IMR-90 (cell line): Measurements from ENCODE around the gene PLIN4. TPM values are rescaled to one million over a fixed set of nuclear protein-coding genes. Genes with fewer than 3 reads are reported as not detected.

ENCODE experiments used
- ATAC-seq: fragments of 200-7000 bp; cut with Tn5 transposase; 2 replicates; pipeline ENCODE4 v1.9.1; 2020; ENCODE audit warnings: low read depth, mild to moderate bottlenecking, moderate library complexity
- BruUV-seq: library from RNA; stranded (reverse); fragments of 400-500 nt; replicated peaks from 2 replicates; lab custom pipeline; 2021; lab: Mats Ljungman, UMichigan
- CTCF ChIA-PET: fragments of 300-600 bp; formaldehyde crosslinking; extraction: SDS; loops from one replicate; lab custom pipeline; 2021; ENCODE audit warnings: antibody characterized with exemption; lab: Yijun Ruan, JAX
- POLR2A ChIA-PET: fragments of 300-600 bp; sonication (Branson Sonifier 250); formaldehyde crosslinking; loops from one replicate; lab custom pipeline; 2022; ENCODE audit warnings: antibody characterized with exemption; ENCODE audit not compliant: unreplicated experiment; lab: Charles Lee
- DNase-seq: peaks from one replicate; pipeline ENCODE4 v3.0.0; 2013
- H2AFZ ChIP-seq: replicated peaks from 2 replicates; pipeline ENCODE3; 2013; ENCODE audit warnings: low read length, mild to moderate bottlenecking; ENCODE audit not compliant: poor library complexity
- H2AK5ac ChIP-seq: 2 replicates; pipeline ENCODE4 v1.6.1; 2013; ENCODE audit warnings: low read depth, low read length, inconsistent platforms
- H2AK9ac ChIP-seq: replicated peaks from 2 replicates; pipeline ENCODE3; 2013; ENCODE audit warnings: mild to moderate bottlenecking, low read depth, low read length, moderate library complexity; ENCODE audit not compliant: poor library complexity
- H2BK120ac ChIP-seq: 2 replicates; pipeline ENCODE4 v1.6.1; 2013; ENCODE audit warnings: low read depth, low read length, inconsistent platforms
- H2BK15ac ChIP-seq: 3 replicates; pipeline ENCODE4 v1.6.1; 2013; ENCODE audit warnings: low read depth, low read length, inconsistent platforms
- H2BK20ac ChIP-seq: 2 replicates; pipeline ENCODE4 v1.6.1; 2013; ENCODE audit warnings: low read depth, mild to moderate bottlenecking, inconsistent platforms, low read length, moderate library complexity
- H2BK5ac ChIP-seq: 2 replicates; pipeline ENCODE4 v1.6.1; 2013; ENCODE audit warnings: mild to moderate bottlenecking, low read depth, low read length, inconsistent platforms; ENCODE audit not compliant: poor library complexity, severe bottlenecking
- H3K14ac ChIP-seq: replicated peaks from 2 replicates; pipeline ENCODE4 v1.6.1; 2013; ENCODE audit warnings: low read depth, low read length, inconsistent platforms
- H3K18ac ChIP-seq: 2 replicates; pipeline ENCODE4 v1.6.1; 2013; ENCODE audit warnings: low read depth, low read length, control low read depth
- H3K23ac ChIP-seq: 2 replicates; pipeline ENCODE4 v1.6.1; 2013; ENCODE audit warnings: low read depth, low read length, inconsistent platforms
- H3K27ac ChIP-seq: 2 replicates; pipeline ENCODE4 v1.5.1; 2013; ENCODE audit warnings: mild to moderate bottlenecking, control low read depth, low read length; ENCODE audit not compliant: insufficient read depth
- H3K27me3 ChIP-seq: 2 replicates; pipeline ENCODE4 v1.6.1; 2013; ENCODE audit warnings: low read length; ENCODE audit not compliant: control insufficient read depth, insufficient read depth
- H3K36me3 ChIP-seq: 2 replicates; pipeline ENCODE4 v1.6.1; 2013; ENCODE audit warnings: low read length, mixed read lengths; ENCODE audit not compliant: control insufficient read depth, insufficient read depth
- H3K4ac ChIP-seq: 2 replicates; pipeline ENCODE4 v1.6.1; 2013; ENCODE audit warnings: low read depth, low read length, inconsistent platforms
- H3K4me1 ChIP-seq: 2 replicates; pipeline ENCODE4 v1.6.1; 2013; ENCODE audit warnings: low read length, mixed read lengths; ENCODE audit not compliant: control insufficient read depth, insufficient read depth
- H3K4me2 ChIP-seq: 2 replicates; pipeline ENCODE4 v1.6.1; 2013; ENCODE audit warnings: low read depth, mild to moderate bottlenecking, control low read depth, low read length, moderate library complexity
- H3K4me3 ChIP-seq: 2 replicates; pipeline ENCODE4 v1.5.1; 2013; ENCODE audit warnings: low read depth, mild to moderate bottlenecking, control low read depth, low read length, moderate library complexity; ENCODE audit not compliant: insufficient read depth
- H3K56ac ChIP-seq: 2 replicates; pipeline ENCODE4 v1.6.1; 2013; ENCODE audit warnings: low read length, inconsistent platforms; ENCODE audit not compliant: insufficient read depth; ENCODE audit errors: extremely low read depth
- H3K79me1 ChIP-seq, 2 experiments: 2 replicates each; pipeline ENCODE4 v1.6.1; 2013; ENCODE audit warnings: low read length in 2 of 2, inconsistent platforms in 1 of 2, low read depth in 1 of 2
- H3K9ac ChIP-seq: 2 replicates; pipeline ENCODE4 v1.6.1; 2013; ENCODE audit warnings: low read depth, low read length, control low read depth
- H3K9me1 ChIP-seq: 2 replicates; pipeline ENCODE4 v1.6.1; 2013; ENCODE audit warnings: low read length, inconsistent platforms; ENCODE audit not compliant: insufficient read depth
- H3K9me3 ChIP-seq: 2 replicates; pipeline ENCODE4 v1.6.1; 2013; ENCODE audit warnings: low read length; ENCODE audit not compliant: control insufficient read depth, insufficient read depth
- H4K20me1 ChIP-seq: 2 replicates; pipeline ENCODE4 v1.6.1; 2013; ENCODE audit warnings: low read length, inconsistent platforms; ENCODE audit not compliant: insufficient read depth
- H4K5ac ChIP-seq: 2 replicates; pipeline ENCODE4 v1.6.1; 2013; ENCODE audit warnings: mild to moderate bottlenecking, low read depth, low read length, control low read depth
- H4K8ac ChIP-seq, 2 experiments: 2 replicates each; pipeline ENCODE4 v1.6.1; 2013; ENCODE audit warnings: low read depth in 2 of 2, low read length in 2 of 2, control low read depth in 1 of 2, inconsistent platforms in 1 of 2
- H4K91ac ChIP-seq: 2 replicates; pipeline ENCODE4 v1.6.1; 2013; ENCODE audit warnings: low read depth, low read length, inconsistent platforms; ENCODE audit not compliant: insufficient read depth
- BHLHE40 ChIP-seq: fragments of 150-350 bp; IDR thresholded peaks from 2 replicates; pipeline ENCODE4 v1.6.1; 2016; ENCODE audit warnings: mild to moderate bottlenecking, low read depth, low read length
- CEBPB ChIP-seq: IDR thresholded peaks from 2 replicates; pipeline ENCODE4 v1.6.1; 2012; ENCODE audit warnings: low read depth, low read length, improper control_type of control experiment
- FOS ChIP-seq: fragments of 150-350 bp; IDR thresholded peaks from 2 replicates; pipeline ENCODE4 v1.6.1; 2016; ENCODE audit warnings: low read depth, low read length
- NFE2L2 ChIP-seq: fragments of 150-350 bp; IDR thresholded peaks from 2 replicates; pipeline ENCODE4 v1.6.1; 2016; ENCODE audit warnings: low read depth, mild to moderate bottlenecking, low read length
- USF2 ChIP-seq: fragments of 150-350 bp; IDR thresholded peaks from 2 replicates; pipeline ENCODE4 v1.6.1; 2017; ENCODE audit warnings: mild to moderate bottlenecking, antibody characterized with exemption, low read length, low read depth
- WGBS, 2 experiments: methylation state at CpG; one replicate each; pipeline versions ENCODE4 v1.1.5 to v1.1.7; 2013; ENCODE audit warnings: missing lambda C conversion rate in 2 of 2; ENCODE audit not compliant: insufficient read length in 1 of 2; ENCODE audit errors: extremely low coverage in 2 of 2; 5-methylcytosine and 5-hydroxymethylcytosine counted together
- dilution Hi-C: fragments of 300-500 bp; cut with HindIII; formaldehyde crosslinking; loops from one replicate; pipeline ENCODE4 v1.14.3; 2018; ENCODE audit warnings: low sequenced_read_pairs; ENCODE audit not compliant: unreplicated experiment
- in situ Hi-C: fragments of 300-500 bp; cut with MboI; formaldehyde crosslinking; loops from 3 replicates; pipeline ENCODE4 v1.14.3; 2019; ENCODE audit warnings: low sequenced_read_pairs, inconsistent platforms, mixed read lengths
- intact Hi-C: fragments of 100-400 bp; cut with micrococcal nuclease; formaldehyde crosslinking; loops from 2 replicates; pipeline ENCODE4 v1.10.0; 2022
- polyA plus RNA-seq, 3 experiments: library from polyadenylated mRNA; depleted of rRNA; stranded (reverse); fragments of >200 nt; gene quantifications; 2 replicates each; pipeline ENCODE4 v1.2.3, GENCODE V29; 2012; ENCODE audit warnings: low replicate concordance in 1 of 3
- total RNA-seq: library from RNA; depleted of rRNA; stranded (reverse); fragments of >200 nt; gene quantifications from 2 replicates; pipeline ENCODE4 v1.2.3, GENCODE V29; 2012

Gene PLIN4
- total and polyA plus RNA-seq, 2 of the 4 experiments (the other 2 are of a cell fraction): under 0.01 to 0.09 TPM

- DNase-seq (peak; percentile 26), ATAC-seq (peak; percentile 91)
- Histone ChIP-seq H4K8ac (no peak within 1 kb of the TSS), H3K9me3 (peaks cover 3% of the 10 kb centered on the region; the same call in 1 of the 2 replicates), H4K5ac (no peak within 1 kb of the TSS), H3K27ac (no peak within 1 kb of the TSS), H2AFZ (peak within 1 kb of the TSS; percentile 72), H2AK5ac (no peak within 1 kb of the TSS; the same call in 1 of the 2 replicates), H2BK5ac (no peak within 1 kb of the TSS), H3K79me1 (no peaks in the 10 kb centered on the region), H2BK120ac (no peak within 1 kb of the TSS), H3K4me3 (no peak within 1 kb of the TSS), H3K18ac (no peak within 1 kb of the TSS), H3K4me2 (peak within 1 kb of the TSS; percentile 59), H2AK9ac (no peak within 1 kb of the TSS), H3K36me3 (no peaks in the 10 kb centered on the region), H2BK20ac (no peak within 1 kb of the TSS), H3K4me1 (no peaks in the 10 kb centered on the region; the same call in 1 of the 2 replicates), H3K56ac (no peak within 1 kb of the TSS), H4K20me1 (no peaks in the 10 kb centered on the region; the same call in 1 of the 2 replicates), H3K23ac (no peak within 1 kb of the TSS), H4K91ac (no peak within 1 kb of the TSS), H3K9me1 (no peaks in the 10 kb centered on the region), H3K9ac (no peak within 1 kb of the TSS), H3K14ac (no peak within 1 kb of the TSS), H2BK15ac (no peak within 1 kb of the TSS), H3K27me3 (peaks cover 51% of the 10 kb centered on the region), H3K4ac (no peak within 1 kb of the TSS)
- intact Hi-C loops (no loop called here), dilution Hi-C loops (no loop called here), in situ Hi-C loops (no loop called here)
- CTCF ChIA-PET: interaction anchor here (1.0 to 1.9 kb wide), 3 partner anchors 10 to 98 kb away, joined by 3 to 6 read pairs (median 5); no protein-coding TSS in a partner anchor
- WGBS, 2 experiments: 9% methylated on average over 14 of the region's 49 CpGs; no CpG with 5 or more reads in 1 of the 2 experiments
- TF ChIP-seq USF2: peak; percentile 21; the same call in 1 of the 2 replicates
- TF ChIP-seq NFE2L2: no peak
- no peak for TF ChIP-seq FOS
- no peak for TF ChIP-seq BHLHE40
- TF ChIP-seq CEBPB: no peak
- POLR2A ChIA-PET: interaction anchor here (0.6 kb wide), 1 partner anchor 99 kb away, joined by 5 read pairs; no protein-coding TSS in a partner anchor
- no TSS peak for BruUV-seq
Observed at GRCh38 chr19:4534836-4535658, 16.8 kb upstream of the PLIN4 start, which contains the start of gene PLIN5. Gene PLIN5, minus strand, starts transcription at chr19:4535224. Its CDS starts 1,150 bp downstream, at chr19:4534074.
